GM18519 (cell line): ENCODE results near the gene MCRIP1.

Experiments used
- ATAC-seq: cut with Tn5 transposase; IDR thresholded peaks from one replicate; pipeline ENCODE4 v1.9.1; 2021; ENCODE audit warnings: mild to moderate bottlenecking, moderate library complexity; ENCODE audit not compliant: unreplicated experiment, low FRiP score

MCRIP1 gene

GRCh38 chr17:81807210-81807719 is 25.8 kb downstream of the MCRIP1 start:
- no peak for ATAC-seq

GRCh38 chr17:81806461-81807209 is 26.5 kb downstream of the MCRIP1 start:
- ATAC-seq: no peak

DNA sequence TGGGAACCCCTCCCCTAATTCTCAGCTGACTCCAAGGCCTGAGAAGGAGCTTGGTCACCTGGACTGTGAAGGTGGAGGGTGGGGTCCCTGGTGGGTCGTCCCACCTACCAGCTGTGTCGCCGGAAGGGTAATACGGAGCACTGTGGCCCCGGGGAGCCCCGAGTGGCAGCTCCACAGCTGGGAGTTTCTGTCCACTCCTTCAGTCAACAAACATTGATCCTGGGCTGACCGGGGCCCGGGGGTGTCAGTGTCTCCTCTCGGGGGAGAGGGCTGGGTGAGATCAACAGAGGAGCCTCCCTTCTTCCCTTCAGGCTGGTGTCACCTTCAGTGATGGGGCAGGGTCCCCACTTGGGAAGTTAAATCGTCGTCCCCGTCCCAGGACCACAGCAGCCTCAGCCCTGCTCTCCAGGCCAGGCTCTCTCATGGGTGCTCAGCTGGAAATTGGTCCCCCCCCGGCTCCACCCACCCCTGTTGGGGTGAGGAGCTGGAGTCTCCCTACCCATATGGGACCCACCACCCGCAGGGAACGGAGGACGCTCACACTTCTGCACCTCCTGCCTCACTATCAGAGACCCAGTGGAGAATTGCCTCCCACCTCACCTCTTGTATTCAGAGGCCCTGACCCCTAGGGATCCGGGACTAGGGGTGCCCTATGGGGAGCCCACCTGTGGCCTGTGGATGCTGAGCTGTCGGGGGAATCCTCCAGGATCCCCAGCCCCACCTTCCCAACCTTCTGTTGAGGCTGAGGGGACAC is 27.2 kb downstream of the MCRIP1 start:
- no peak for ATAC-seq

GRCh38 chr17:81804559-81805399 is 28.3 kb downstream of the MCRIP1 start:
- ATAC-seq: no peak

- ATAC-seq: no peak
These were observed 29.1 kb downstream of the MCRIP1 start, which contains the start of gene GCGR for GRCh38 chr17:81803728-81804558. GCGR (plus strand) TSS chr17:81804150; CDS start chr17:81809019, 4,869 bp downstream.

GRCh38 chr17:81802856-81803643 is 30.0 kb downstream of the MCRIP1 start:
- no peak for ATAC-seq

GRCh38 chr17:81802048-81802758 is 30.9 kb downstream of the MCRIP1 start:
- ATAC-seq: no peak

GRCh38 chr17:81801327-81801726 is 31.8 kb downstream of the MCRIP1 start:
- no peak for ATAC-seq

- no peak for ATAC-seq
These were observed 38.6 kb downstream of the MCRIP1 start for GRCh38 chr17:81794509-81794908.

GRCh38 chr17:81794074-81794476 is 39.0 kb downstream of the MCRIP1 start:
- ATAC-seq: no peak

GRCh38 chr17:81792675-81793615 is 40.1 kb downstream of the MCRIP1 start:
- ATAC-seq: no peak
